Measurements from ENCODE around the gene RAB39A. TPM values are rescaled to one million over a fixed set of nuclear protein-coding genes. Genes with fewer than 3 reads are reported as not detected.

Gene RAB39A
- total RNA-seq, 1 donor from 2014 or later: not detected

Other genes starting within 250 kb of the RAB39A start
- 9.2 and 84.1 TPM in 2 replicates for gene SLN, start 216.4 kb upstream of the RAB39A start, total RNA-seq
- gene SLC35F2, start 69.7 kb upstream of the RAB39A start, total RNA-seq: 0.29 and 0.52 TPM in 2 replicates
- gene CUL5, start 80.5 kb downstream of the RAB39A start, total RNA-seq: 61.9 and 70.6 TPM in 2 replicates
- gene ACAT1, start 193.1 kb downstream of the RAB39A start, total RNA-seq: 200 and 231 TPM in 2 replicates